A549 (cell line): ENCODE measurements around the gene PARD3B.

Source experiments
- CTCF ChIP-seq: fragments of >200 bp; sonication (Bioruptor Twin); formaldehyde crosslinking; IDR thresholded peaks from 3 replicates; pipeline ENCODE4 v1.5.1; 2016
- ELK1 ChIP-seq: fragments of 150-350 bp; IDR thresholded peaks from 2 replicates; pipeline ENCODE4 v1.6.1; 2014; ENCODE audit warnings: low read depth, mild to moderate bottlenecking, low read length
- EP300 ChIP-seq, 2 experiments: fragments of >200 bp; sonication (Bioruptor Twin); formaldehyde crosslinking; IDR thresholded peaks; 2 replicates in 1 of 2; 3 replicates in 1 of 2; pipeline ENCODE4 v1.6.1; 2016 to 2017
- HDAC2 ChIP-seq: fragments of 200-600 bp; sonication (generic); IDR thresholded peaks from 2 replicates; pipeline ENCODE4 v1.6.1; 2016
- HMGXB4 ChIP-seq: fragments of 250-450 bp; sonication (Bioruptor Pico); IDR thresholded peaks from 2 replicates; pipeline ENCODE4 v1.5.0; 2021; ENCODE audit warnings: mild to moderate bottlenecking, moderate library complexity, borderline replicate concordance
- JUN ChIP-seq, 2 experiments: fragments of >200 bp; sonication (Bioruptor Twin); formaldehyde crosslinking; IDR thresholded peaks; 2 replicates in 1 of 2; 3 replicates in 1 of 2; pipeline ENCODE4 v1.6.1; 2016 to 2017
- MAX ChIP-seq: IDR thresholded peaks from 2 replicates; pipeline ENCODE4 v1.6.1; 2012
- PHF8 ChIP-seq: fragments of 200-600 bp; sonication (generic); IDR thresholded peaks from 2 replicates; pipeline ENCODE4 v1.6.1; 2016; ENCODE audit warnings: low read depth, mild to moderate bottlenecking, antibody characterized with exemption, moderate library complexity, borderline replicate concordance
- POLR2A ChIP-seq: IDR thresholded peaks from 2 replicates; pipeline ENCODE4 v1.6.1; 2012; ENCODE audit warnings: mild to moderate bottlenecking, low read length
- POLR2AphosphoS2 ChIP-seq: conservative IDR thresholded peaks from 2 replicates; pipeline ENCODE4 v1.6.1; 2012; ENCODE audit warnings: low read length, improper control_type of control experiment, inconsistent platforms
- RAD21 ChIP-seq, 2 experiments: fragments of >200 bp in 1 of 2; sonication (Bioruptor Twin) in 1 of 2; formaldehyde crosslinking in 1 of 2; IDR thresholded peaks in 1 of 2; conservative IDR thresholded peaks in 1 of 2; 2 replicates in 1 of 2; 3 replicates in 1 of 2; pipeline ENCODE4 v1.6.1; 2012 to 2018; ENCODE audit warnings: inconsistent platforms in 1 of 2
- REST ChIP-seq: fragments of 200-600 bp; sonication (generic); IDR thresholded peaks from 2 replicates; pipeline ENCODE4 v1.6.1; 2016; ENCODE audit warnings: antibody characterized with exemption, mild to moderate bottlenecking, moderate library complexity
- RFX5 ChIP-seq: fragments of 450-650 bp; IDR thresholded peaks from 2 replicates; pipeline ENCODE4 v1.7.1; 2014; ENCODE audit warnings: antibody characterized with exemption, mild to moderate bottlenecking, moderate library complexity
- TP53 ChIP-seq: fragments of 250-450 bp; sonication (Bioruptor Pico); IDR thresholded peaks from 2 replicates; pipeline ENCODE4 v1.5.0; 2021; ENCODE audit warnings: mild to moderate bottlenecking, moderate library complexity

GRCh38 chr2:205375461-205376448 lies 830.5 kb downstream of the PARD3B start:
- TF ChIP-seq POLR2AphosphoS2: no peak
- no peak for TF ChIP-seq JUN (IDR thresholded peaks at IDR 0.05)
- TF ChIP-seq MAX: no peak
- TF ChIP-seq CTCF: no peak
- TF ChIP-seq POLR2A: no peak
- no peak for TF ChIP-seq HDAC2
- TF ChIP-seq RFX5: no peak
- no peak for TF ChIP-seq EP300 (IDR thresholded peaks at IDR 0.05)
- TF ChIP-seq HMGXB4 (CRISPR knock-in tag): no peak
- no peak for TF ChIP-seq REST
- no peak for TF ChIP-seq ELK1
- TF ChIP-seq PHF8: no peak
- no peak for TF ChIP-seq RAD21 (conservative IDR thresholded peaks at IDR 0.05 in 1 of 2, IDR thresholded peaks at IDR 0.05 in 1 of 2)
- no peak for TF ChIP-seq TP53 (CRISPR knock-in tag)
